GM19324 (cell line): ENCODE measurements around the gene GPC3.
"Not testable (repeated sequence)": the region's sequence is repeated elsewhere in the genome, so short reads cannot be mapped to it uniquely, and the experiment has no call there.

Experiments
- ATAC-seq: cut with Tn5 transposase; IDR thresholded peaks from one replicate; pipeline ENCODE4 v1.9.1; 2021; ENCODE audit warnings: mild to moderate bottlenecking, moderate library complexity; ENCODE audit not compliant: unreplicated experiment, low FRiP score

GPC3 gene

DNA sequence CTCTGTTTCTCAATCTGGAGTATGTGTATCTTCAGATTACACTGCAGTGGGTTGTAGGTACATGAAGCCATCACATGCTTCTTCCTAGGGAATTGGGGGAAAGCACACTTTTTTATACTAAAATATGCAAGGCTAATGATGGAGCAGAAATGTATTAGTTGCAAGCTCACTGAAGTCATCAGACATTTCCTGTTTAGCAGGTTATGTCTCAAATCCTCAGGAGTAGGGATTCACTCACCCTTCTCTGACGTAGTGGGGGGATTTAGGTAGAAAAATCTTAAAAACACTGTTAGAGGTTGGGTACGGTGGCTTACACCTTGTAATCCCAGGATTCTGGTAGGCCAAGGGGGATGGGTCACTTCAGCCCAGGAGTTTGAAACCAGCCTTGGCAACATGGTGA lies 441.7 kb downstream of the GPC3 start:
- no peak for ATAC-seq

DNA sequence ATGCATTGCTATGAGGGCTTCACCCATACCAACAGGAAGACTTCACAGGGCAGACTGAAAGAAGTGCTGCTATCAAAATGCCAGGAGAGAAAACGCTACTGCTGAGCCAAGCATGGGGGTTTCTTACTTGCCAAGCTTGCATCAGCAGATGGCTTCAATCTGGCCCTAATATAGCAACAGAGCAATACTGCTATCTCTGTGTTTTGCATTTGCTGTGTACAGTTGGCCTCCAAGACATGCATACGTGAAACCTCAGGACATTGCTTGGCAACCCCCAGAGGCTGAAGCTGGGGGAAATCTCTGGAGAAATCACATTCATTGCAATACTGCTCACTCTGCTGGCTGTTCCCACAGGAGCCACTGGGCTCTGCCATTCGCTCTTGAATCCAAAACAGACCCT lies 442.9 kb downstream of the GPC3 start:
- no peak for ATAC-seq

DNA sequence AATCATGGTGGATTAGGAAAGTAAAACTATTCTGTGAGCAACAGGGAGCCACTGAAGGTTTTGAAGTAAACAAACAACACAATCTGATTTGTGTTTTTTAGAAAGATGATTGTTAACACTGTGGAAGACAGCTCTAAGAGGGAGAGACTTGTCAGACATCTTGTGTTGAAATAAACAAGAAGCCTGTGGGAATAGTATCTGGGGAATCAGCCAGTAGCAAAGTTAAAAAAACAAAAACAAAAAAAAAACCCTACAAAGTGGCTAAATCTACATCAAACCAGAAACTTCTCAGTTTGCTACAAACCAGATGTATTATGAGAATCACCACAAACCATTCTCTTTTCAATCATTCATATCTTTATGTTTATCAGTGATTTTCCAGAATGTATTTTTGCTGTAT lies 444.4 kb downstream of the GPC3 start:
- no peak for ATAC-seq

DNA sequence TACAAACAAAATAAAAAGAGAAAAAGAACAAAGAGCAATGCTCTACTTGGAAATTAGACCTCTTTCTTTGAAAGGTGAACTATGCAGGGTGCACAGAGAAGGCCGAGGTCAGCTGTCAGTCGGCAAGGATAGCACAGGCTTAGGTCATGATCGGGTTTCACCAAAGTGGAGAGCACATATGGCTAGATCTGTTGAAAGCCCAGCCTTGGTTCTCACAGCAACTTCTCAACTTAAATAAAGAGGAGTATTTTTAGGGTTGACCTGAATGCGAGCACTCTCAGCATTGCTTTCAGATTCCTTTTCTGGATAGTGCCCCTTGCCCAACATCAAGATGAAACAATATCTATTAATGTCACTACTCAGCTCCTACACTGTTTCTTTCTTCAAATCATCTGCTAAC lies 447.2 kb downstream of the GPC3 start:
- no peak for ATAC-seq

DNA sequence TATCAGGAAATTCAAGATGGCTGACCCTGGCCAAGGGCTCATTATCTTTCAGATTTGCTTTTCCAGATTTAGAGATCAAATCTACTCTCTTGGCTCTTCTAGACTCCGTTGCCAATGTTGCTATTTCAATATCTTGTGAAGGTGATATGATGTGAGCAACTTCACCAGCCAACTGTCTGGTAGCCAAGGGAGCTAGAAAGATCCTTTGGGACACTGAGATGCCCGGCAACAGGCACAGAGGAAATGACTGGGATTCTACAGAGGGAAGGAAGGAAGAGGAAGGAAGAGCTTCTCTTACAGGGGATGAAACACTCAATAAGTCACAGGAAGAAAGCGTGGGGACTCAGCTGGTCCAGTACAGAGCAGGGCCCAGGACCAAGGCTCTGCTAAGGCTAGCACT lies 448.3 kb downstream of the GPC3 start:
- ATAC-seq: no peak

DNA sequence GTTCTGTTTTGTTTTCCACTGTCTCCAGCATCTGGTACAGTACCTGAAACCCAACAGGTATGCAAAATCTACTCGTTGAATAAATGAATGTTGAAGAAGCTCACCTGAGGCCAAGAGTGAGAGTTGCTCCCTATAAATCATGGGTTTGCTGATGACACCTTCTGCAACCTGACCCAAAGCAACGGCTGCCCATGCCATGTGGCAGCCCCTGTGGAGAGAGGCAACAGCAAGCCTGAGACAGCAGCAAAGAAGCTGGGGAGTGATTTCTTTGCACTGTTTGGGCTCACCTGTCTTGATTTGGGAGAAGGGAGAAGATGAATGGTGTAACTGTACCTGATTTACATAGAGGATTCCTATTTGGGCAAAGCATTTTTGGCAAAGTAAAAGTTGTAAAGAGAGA lies 450.3 kb downstream of the GPC3 start:
- ATAC-seq: no peak

DNA sequence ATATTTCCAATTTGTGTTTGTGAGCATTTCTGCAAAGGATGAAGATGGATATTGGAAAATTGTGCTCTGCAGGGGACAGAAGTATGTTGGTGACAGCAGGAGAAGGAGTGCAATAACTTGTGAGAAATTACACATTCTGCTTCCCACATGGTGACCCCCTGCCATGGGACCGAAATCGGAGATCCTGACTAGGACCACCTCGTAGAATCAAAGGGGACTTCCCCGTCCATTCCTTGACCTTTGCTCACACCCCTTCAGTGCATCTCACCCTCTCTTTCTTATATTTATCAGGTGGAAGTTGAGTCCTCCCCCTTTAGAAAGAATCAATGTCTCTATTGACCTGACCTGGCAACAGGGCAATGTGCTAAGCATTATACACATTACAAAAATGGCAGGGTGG lies 451.2 kb downstream of the GPC3 start:
- ATAC-seq: no peak

DNA sequence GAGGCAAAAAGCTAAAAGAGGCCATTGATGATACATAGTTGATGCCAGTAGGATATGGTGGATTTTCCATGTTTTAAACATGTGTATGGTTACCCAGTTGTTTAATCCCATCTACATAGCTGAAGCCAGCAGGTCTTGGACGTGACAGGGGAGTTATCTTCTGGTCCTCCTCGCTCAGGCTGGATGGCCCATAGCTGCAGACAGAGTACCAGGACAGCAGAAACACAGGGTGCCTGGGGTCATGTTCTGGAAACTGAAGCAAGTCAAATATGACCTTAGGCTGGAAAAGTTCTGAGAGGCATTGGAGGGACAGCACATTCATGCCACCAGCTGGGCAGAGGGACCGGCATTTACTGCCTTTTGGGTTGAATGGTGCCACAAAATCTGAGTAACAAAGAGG lies 452.1 kb downstream of the GPC3 start:
- no peak for ATAC-seq

DNA sequence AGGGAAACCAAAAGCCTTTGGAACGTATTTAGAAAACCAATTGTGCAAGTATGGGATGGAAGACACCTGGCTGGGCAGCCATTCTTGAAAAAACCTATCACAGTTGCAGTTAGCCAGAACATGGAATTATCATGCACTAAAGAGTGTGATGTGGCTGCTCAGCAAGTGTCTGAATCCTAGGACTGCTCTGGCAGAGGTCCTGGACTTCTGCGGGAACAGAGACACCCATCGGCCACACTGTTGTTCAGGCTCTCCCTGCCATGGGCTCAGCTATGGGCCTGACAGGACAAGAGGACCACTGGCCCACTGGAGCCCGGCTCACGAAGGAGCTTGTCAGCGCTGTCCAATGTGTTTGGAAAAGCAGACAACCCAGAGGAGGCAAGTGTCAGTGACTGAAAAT lies 454.4 kb downstream of the GPC3 start:
- no peak for ATAC-seq

DNA sequence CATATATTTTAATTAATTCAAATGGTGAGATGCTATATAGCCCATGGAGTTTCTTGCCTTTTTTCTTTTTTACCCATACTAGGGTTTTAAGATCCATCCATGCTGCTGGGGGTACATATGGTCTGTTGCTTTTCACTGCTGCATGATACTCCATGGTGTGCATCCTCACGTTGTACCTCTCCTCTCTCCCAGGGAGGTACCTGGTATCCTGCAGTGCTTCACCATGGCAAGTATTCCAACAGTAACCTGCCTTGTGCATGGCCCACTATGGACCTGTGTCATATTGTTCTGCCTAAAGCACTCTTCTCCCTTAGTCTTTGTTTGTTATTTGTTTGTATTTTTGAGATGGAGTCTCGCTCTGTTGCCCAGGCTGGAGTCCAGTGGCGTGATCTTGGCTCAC lies 455.8 kb downstream of the GPC3 start:
- ATAC-seq: no peak

DNA sequence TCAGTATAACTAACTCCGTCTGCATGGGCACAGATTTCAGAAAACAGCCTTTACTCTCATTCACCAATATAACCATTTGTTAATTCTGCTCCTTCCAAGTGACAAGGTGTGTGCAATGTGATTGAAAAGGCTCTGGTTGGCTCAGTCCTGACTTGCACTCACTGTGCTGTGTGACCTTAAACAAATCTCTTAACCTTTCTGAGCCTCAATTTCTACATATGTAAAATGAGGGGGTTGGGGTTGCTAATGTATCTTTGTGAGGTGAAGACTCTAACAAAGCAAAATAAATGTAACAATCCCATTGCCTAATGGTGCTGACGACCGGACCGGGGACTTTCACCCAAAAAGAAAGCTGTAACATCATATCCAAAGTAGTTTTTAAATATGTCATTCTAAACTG lies 457.6 kb downstream of the GPC3 start:
- ATAC-seq: no peak

DNA sequence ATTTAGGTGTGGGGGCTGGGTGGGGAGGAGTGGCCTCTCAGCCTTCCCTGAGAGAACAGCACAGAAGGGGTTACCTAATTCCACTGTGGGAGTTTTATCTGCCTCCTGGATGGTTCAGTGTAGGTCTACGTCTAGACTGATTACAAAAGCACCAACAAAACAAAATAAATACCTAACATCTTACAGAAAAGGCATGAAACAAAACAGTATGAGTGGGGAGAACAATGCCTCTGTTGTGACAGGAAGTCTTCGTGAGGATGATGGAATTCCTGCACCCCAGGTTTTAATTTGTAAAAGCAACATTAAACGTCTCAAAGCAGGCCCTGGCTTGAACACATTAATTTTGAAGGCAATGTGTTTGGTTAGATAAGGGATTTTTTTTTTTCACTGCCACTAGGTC lies 458.0 kb downstream of the GPC3 start:
- no peak for ATAC-seq

DNA sequence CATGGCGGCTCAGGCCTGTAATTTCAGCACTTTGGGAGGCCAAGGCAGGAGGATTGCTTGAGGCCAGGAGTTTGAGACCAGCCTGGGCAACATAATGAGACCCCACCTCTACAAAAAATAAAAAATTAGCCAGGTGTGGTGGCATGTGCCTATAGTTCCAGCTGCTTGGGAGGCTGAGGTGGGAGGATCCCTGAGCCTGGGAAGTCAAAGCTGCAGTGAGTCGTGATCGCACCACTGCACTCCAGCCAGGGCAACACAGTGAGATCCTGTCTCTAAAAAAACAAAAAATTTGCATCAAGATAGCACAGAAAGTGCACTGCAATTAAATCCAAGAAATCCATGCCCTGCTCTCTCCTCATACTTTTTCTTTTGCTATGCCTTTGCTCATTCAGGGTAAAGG lies 458.6 kb downstream of the GPC3 start:
- not testable (repeated sequence) for ATAC-seq

DNA sequence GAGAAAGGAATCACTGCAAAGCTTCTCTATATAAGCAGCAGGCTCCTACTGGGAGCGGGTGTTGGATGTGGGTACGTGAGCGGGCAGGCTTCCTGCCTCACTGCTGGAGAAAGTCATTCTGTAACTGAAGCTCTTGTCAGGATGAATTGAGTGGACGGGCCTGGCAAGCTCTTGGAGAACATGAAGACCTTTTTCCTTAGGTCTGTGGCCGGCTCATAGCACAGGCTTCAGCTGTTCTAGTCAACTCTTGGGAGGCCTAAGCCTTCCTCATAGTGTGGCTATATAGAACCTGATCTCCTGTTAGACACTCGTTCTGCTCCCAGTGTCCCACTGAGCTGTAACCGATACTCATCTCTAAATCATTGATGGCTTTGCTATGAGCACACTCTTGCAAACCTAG lies 461.9 kb downstream of the GPC3 start:
- no peak for ATAC-seq

DNA sequence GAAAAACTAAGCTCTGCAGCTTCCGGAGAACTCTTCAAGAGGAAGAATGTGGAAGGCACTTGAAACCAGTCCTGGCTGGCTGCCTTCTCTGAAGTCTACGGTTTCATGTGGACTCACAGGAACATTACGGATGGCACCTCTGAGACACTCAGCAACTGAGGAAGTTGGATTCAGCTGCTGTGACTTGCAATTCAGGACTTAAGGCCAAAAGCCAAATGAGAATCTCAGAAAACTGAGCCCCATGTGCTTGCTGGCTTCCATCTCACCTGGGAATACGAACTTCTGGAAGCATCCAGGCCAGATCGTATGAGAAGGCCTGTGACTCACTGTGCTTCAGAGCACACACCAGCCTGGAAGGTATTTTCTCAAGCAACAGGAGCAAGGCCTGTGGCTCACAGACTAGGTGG lies 462.3 kb downstream of the GPC3 start:
- no peak for ATAC-seq

DNA sequence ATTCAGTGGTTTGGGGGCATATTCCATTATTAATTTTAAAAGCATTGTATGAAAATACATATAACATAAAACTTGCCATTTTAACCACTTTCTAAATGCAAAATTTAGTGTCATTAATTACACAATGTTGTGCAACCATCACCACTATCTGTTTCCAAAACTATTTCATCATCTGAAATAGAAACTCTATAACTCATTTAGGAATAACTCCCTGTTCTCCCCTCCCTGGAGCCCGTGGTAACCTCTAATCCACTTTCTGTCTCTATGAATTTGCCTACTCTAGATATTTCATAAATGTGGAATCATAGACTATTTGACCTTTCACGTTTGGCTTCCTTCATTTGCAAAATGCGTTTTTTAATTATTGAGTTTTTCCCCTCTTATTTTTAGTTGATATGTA lies 468.7 kb downstream of the GPC3 start:
- no peak for ATAC-seq

DNA sequence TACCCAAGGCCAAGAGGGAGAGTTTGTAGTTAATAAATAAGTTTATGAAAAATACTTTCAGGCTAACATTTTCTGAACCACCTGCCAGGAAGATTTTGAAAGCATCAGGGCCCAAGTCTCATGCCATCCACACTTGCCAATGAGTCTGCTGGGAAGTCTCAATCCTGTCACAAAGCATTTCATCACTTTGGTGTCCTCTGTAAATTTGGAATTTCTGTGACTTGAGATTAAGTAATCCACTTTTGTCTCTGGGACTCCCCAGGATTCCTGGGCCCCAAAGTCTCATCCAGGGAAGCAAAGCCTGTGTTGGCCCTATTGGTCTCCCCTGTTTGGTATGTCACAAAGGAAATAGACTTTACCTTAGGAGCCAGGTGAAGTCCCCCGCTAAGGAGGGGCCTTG lies 470.9 kb downstream of the GPC3 start:
- no peak for ATAC-seq

DNA sequence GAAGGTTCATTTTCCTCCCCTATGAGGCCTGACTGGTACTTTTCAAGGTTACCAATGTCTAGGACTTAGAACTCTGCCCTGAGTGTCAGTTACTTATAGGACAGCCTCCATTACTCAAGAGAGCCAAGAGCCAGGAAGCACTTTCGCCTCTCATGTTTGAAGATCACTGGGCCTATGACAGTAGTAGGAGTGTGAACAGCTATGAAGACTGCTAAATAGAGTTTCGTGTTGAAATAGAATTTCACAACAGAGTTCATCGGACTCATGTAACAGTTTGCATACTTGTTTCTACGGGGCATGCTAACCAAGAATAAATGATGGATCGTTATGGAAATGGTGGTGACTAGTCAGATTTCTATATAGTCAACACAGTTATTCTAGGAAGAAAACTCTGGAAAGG lies 472.3 kb downstream of the GPC3 start:
- no peak for ATAC-seq

DNA sequence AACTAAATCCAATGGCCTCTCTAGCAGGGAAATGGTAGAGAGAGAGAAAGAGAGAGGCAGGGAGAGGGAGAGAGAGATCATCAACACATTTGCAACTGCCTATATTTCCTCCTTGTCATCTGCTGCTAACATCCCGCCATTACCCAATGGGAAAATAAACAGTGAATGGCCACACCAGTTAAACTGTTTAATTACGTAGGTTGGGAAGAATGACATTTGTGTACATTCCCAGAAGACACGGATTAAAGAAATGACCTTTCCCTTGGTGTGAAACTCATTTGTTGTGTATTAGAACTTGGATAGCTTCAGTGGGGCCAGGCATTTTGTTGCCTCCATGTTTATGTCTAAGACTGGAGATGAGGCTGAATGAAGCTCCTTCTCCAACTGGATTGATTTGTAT lies 474.4 kb downstream of the GPC3 start:
- ATAC-seq: no peak

DNA sequence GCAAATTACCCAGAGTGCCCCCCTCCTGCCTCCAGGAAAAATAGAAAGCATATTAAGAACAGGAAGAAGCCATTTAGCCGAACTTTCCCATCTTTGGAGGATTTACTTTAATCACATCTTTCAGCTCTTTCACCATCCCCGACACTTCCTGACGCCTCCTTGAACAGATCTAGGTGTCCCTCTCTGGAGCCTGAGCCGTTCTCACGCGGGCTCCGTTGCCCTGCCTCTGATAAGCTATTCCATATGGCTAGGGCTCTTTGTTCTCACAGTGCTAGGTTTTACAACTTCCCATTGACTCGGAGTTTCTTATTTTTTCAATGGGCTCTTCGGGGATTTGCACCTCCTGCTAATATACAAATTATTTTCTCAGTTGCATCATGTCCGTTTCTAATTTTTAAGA lies 488.0 kb downstream of the GPC3 start:
- ATAC-seq: no peak

DNA sequence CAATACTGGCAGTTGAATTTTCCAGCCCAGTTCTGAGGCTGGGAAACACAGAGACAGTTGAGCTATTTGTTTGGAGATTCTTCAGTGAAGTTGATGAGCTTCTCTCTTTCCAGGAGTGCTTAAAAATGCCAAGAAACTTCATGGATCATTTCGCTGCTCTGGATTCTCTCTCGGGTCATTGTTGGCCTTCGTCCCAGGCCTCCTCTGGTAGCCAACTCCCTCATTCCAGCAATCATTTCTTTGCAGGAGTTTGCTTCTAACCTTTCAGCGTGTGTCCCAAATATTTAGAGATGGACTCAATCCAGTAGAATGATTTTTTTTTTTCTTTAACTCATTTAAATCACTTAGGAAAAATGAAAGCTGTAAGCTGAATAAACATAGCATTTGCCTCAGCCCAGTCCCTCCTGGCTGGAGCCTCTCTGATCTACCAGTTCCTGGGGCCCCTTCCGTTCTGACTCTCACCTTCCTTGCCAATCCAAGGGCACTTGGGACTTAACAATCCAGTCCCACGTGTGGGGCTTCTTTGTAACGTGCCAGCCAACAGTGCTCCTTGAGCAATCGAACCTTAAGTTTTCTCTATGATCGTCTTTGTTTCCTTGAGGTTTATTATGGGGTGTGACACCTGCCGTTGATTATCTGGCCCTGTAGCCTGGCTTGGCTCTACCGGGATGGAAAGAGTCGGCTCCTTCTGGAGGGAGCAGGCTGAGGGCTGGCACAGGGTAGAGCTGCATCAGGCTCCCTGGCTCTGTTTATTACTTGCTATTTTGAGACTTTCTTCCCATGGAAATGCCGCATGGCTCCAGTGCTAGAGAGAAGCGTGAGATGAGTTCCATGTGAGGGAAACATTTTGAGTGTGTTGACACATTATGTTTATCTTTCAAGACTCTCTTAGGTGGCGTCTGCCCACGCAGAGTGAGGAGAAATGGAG lies 489.7 kb downstream of the GPC3 start:
- no peak for ATAC-seq

DNA sequence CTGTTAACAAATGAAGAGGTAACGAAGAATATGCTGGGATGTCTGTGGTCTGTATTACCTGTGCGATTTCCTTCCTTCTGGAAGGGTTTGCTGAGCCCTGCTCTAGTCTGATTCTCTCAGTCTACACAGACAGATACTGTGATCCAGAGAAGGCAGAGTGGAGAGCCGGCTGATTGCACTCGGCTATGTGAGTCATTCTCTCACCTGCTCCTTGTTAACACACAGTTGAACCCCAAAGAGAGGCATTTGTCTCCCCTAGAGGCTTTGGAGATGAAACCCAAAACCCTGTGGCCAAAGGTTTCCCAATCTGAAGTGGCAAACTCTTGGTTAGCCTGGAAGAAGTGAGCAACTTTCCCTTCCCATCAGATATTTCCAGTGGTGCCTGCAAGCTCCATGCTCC lies 492.0 kb downstream of the GPC3 start:
- no peak for ATAC-seq

DNA sequence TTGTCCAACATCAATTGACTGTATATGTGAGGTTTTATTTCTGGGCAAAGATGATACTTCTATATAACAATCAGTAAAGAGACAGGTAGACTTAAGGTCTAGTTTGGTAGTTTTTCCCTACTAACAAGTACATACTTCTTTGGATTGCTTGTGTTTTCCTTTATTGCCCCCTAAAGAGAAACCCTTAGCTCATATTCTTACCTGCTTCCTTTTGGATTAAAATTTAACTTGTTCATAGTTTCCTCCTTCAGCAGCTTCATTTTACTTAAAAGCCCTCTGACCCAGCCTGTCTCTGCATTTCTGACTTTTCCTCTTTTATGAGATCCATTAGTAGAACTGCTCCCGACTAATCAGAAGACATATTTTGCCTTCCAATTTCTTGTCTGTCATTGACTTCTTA lies 494.4 kb downstream of the GPC3 start:
- ATAC-seq: no peak
